NCI-H774 (cell line): Measurements from ENCODE around the gene BCAS1.

Source experiments
- DNase-seq: peaks from one replicate; lab custom pipeline; 2025; lab: John Stamatoyannopoulos, UW

BCAS1 gene

DNA sequence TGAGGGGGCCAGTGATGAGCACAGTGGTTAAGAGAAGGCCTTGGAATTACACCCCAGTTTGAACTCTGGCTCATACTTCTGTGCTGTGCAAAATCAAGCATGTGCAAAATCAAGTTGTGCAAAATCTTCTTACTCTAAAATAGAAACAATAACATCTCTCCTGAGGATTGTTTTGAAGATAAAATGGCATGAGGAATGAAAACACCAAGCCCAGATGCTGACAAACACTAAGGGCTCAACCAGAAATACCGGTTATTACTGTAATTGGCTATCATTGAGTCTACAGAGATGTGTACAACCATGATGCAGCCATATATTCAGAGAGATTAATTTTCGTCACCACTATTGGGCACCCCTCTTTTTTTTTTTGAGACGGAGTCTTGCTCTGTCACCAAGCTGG, 5.9 kb upstream of the BCAS1 start:
- no peak for DNase-seq

DNA sequence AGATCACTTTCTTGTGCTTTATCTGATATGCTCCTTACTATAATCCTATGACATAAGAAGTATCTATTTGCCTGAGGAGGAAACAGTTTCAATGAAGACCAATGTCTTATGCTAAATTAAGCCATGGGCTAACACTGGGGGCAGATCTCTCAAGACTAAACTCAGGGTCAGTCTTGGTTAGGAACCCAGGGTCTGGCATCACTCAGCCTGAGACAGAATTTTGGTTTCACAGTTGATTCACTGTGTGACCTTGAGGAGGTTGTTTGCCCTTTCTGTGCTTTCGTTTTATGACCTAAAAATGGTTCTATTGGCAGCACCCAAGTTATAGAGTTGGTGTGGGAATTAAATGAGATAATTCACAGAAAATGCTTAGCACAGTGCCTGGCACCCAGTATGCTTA, 4.9 kb upstream of the BCAS1 start:
- no peak for DNase-seq

DNA sequence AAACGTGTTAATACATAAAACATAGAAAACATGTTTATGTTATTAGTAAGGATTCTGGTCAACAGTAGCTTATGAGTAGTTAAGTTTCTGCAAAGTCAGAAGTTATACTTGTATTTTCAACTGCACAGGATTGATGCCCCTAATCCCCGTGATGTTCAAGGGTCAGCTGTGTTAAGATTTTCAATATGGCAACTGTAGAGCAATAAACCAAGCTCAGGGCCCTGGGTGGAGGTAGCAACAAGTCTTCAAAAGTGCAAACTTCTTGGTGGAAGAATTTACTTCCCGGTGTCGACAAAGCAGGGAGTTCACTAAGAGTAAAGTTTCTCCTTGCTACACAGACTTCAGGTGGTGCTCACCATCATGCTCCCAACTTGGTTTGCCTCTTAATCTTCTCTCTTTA, 4.1 kb upstream of the BCAS1 start:
- DNase-seq: no peak

GRCh38 chr20:54073288-54073687, 2.9 kb upstream of the BCAS1 start:
- DNase-seq: no peak

DNA sequence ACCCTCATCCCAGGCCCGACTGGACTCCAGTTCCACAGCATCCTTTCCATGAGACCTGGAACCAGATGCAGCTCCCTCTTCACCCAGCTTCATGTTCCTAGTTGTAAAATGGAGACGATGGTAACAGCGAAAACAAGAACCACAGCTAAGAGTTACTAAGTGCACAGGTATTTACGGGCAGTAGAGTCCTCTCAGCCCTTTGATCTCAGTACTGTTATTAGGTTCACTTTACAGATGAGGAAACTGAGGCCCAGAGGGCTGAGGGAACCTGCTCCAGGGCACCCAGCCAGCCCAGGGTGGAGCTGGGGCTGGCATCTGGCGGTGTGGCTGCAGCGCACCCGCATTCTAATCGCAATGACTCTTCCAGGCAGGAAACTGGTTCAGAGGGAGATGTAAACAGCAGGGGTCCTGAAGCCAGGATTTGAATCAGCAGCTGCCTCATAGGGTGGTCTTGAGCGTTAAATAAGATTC, 858 bp downstream of the BCAS1 start:
- no peak for DNase-seq

DNA sequence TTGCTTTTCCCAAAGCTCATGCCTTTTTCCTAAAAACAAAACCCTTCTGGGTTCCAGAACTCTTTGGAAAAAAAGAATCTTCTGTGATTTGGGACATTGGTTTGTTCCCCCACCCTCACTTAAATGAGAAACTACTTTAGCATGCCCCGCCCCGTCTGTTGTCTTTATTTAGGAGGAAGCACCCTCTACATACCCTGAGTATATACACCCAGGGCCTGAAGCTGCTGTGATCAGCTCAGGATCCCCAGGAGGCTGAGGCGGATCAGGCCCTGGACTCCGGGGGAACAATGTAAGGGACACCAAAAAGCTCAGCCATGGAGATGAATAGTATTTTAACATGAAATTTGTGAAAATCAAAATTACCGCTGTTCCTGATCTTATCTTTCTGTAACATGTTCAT, 1.4 kb downstream of the BCAS1 start:
- no peak for DNase-seq

- no peak for DNase-seq
Observed at GRCh38 chr20:54068495-54068894, 1.9 kb downstream of the BCAS1 start.

- DNase-seq: no peak
Observed at GRCh38 chr20:54067606-54068174, 2.7 kb downstream of the BCAS1 start.

DNA sequence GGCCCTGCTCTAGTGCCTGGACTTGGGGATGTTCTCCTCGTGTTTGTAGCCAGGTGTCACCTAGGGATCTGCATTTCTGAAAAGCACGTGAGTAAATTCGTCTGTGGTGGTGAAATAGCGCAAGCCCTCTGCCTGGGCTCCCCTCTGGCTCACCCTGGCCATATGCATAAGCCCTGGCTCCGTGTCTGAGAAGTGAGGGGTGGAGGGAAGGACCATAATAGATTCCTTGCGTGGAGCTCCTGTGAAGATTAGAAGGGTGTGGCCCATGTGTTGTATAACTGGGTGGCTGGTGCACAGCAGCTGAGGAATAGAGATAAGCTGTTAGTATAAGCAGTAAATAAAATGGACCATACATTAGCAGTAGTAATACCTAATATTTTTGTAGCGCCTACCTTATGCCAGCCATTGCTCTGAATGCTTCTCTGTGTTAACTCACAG, 4.8 kb downstream of the BCAS1 start:
- DNase-seq: no peak

GRCh38 chr20:54064939-54065338, 5.5 kb downstream of the BCAS1 start:
- no peak for DNase-seq

GRCh38 chr20:54063992-54064676, 6.3 kb downstream of the BCAS1 start:
- DNase-seq: no peak

DNA sequence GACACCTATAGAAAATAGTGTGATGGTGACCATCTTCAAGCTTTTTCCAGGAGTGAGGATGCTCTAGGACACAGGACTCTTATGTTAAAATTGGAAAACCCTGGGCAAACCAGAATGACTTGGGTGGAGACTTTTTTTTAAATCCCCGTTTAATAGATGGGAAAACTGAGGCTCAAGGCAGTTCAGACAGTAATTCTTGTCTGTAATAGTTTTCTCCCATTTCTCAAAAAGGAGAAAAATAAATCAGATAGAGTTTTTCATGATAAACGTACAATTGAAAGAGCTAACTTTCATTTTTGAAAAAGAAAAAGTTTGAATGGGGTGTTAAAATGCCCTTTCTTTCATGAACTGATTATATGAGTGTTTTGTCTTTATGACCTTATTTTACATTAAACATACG, 6.8 kb downstream of the BCAS1 start:
- DNase-seq: no peak

- no peak for DNase-seq
Observed at GRCh38 chr20:54062812-54063280, 7.5 kb downstream of the BCAS1 start.

DNA sequence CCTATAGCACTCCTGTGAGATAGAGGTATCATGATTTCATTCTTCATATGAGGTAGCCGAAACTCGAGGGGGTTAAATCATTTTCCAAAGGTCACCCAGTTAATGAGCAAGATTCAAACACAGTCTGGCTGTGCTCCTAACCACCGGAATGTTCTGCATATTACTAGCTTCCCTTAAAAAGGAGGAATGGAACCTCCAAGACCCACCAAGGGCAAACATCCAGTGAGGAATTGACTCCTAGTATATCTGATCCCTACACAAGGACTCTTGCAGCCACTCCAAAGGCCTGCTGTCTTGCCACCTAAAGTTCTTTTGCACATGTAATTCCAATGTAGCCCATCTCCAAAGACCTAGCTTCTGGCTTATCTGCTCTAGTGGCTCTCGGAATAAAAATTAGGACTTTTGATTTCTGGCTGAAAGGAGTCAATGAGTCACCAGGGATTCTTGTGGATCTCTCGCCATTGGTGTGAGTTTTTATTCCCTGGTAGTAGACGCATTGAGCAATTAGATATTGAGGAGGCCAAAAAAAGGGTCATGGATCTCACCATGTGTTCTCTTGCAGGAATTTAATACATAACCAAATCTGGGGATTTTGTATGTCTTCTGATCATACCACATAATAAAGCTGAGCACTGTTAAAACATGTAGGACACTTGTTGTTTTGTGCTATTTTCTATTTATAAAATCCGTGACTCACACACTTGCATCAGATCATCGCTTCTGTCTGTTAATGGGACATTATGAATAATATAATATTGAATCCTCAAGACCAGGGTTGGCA, 9.1 kb downstream of the BCAS1 start:
- DNase-seq: no peak

DNA sequence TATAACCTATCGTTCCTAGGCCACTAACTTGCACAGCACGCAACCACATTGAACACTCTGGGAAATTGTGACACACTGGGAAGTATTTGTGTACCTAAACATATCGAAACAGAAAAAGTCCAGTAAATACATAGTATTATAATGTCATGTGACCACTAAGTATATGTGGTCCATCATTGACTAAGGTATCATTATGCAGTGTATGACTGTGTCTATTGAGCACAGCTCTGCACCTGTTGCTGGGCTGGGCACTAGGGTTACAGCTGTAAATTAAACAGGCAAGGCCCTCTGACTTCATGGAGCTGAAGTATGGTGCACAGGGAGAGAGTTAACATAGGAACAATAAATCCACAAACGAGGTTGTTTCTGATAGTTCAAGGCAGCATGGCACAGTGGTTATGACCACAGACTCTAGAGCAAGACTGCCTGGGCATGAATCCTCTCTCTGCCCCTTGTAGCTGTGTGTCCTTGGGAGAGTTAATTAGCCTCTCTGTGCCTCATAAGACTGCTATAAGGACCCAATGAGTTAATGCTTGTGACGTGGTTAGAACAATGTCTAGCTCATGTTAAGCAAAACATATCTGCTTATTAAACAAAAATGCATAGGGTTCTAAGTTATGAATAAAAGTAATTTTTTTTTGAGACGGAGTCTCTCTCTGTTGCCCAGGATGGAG, 10.6 kb downstream of the BCAS1 start:
- no peak for DNase-seq

DNA sequence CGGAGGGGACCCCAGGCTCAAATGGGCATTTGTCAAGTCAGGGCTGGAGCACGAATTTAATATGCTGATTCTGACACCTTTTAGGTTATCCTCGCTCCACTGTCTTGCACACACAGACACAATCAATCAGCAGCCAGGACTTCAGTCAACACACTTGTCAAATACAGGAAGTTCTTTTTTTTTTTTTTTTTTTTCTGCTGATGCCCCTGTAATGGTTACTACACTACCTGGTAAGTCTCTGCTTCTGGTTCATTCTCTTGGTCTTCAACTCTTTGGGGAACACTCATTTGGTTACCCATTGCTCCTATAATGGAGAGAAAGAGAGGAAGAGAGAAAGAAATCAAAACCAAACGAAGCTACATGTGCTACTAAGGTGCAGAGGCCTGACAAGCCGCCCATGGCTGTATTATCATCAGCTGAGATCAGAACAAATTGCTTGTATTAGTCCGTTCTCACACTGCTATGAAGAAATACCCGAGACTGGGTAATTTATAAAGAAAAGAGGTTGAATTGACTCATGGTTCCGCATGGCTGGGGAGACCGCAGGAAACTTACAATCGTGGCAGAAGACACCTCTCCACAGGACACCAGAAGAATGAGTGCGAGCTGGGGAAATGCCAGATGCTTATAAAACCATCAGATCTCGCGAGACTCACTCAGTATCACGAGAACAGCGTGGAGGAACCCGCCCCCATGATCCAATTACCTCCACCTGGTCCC, 11.8 kb downstream of the BCAS1 start:
- DNase-seq: no peak

- DNase-seq: no peak
Observed at GRCh38 chr20:54056762-54057639, 13.4 kb downstream of the BCAS1 start.

GRCh38 chr20:54054516-54054915, 15.9 kb downstream of the BCAS1 start:
- no peak for DNase-seq

DNA sequence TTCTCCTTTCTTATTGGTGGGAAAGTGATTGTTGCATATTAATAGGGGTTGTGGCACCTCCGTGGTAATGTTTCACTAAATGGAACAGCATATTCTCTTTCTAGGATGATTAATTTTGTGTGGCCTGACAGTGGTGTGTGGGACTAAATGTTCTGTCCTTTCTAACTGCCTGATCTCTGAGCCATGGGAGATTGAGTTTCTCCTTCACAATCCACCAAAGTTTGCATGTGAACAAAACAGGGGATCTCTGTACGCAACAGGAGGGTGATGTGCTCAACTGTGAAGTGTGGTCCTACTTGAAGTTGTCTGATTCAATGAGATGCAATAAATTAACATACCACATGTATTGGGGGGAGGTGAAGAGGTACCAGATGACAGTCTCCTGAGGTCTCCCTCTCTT, 19.3 kb downstream of the BCAS1 start:
- DNase-seq: no peak

- DNase-seq: no peak
Observed at GRCh38 chr20:54048891-54049545, 21.4 kb downstream of the BCAS1 start.
